BLaER1 treated with 17β-estradiol and CSF1 and Interleukin-3, amounts not matched to agents 10 nM and 100 nM (cell line): ENCODE results near the gene NLE1.
A peak's percentile ranks its signal among the peaks of the same experiment; 100 is the strongest.
"Not testable (repeated sequence)": the region's sequence is repeated elsewhere in the genome, so short reads cannot be mapped to it uniquely, and the experiment has no call there.

ENCODE experiments used
- H3K27ac ChIP-seq, 11 experiments: shearing (Covaris generic); formaldehyde crosslinking; 2 replicates each; pipeline ENCODE4 v1.8.1; 2022
- H3K27me3 ChIP-seq, 11 experiments: shearing (Covaris generic); formaldehyde crosslinking; 2 replicates each; pipeline ENCODE4 v1.8.1; 2022
- H3K36me3 ChIP-seq, 11 experiments: shearing (Covaris generic); formaldehyde crosslinking; 2 replicates each; pipeline ENCODE4 v1.8.1; 2022
- H3K4me1 ChIP-seq, 10 experiments: shearing (Covaris generic); formaldehyde crosslinking; 2 replicates each; pipeline ENCODE4 v1.8.1; 2022
- H3K4me2 ChIP-seq, 11 experiments: shearing (Covaris generic); formaldehyde crosslinking; 2 replicates each; pipeline ENCODE4 v1.8.1; 2022
- H3K4me3 ChIP-seq, 10 experiments: shearing (Covaris generic); formaldehyde crosslinking; 2 replicates each; pipeline ENCODE4 v1.8.1; 2022
- H3K9ac ChIP-seq, 11 experiments: shearing (Covaris generic); formaldehyde crosslinking; 2 replicates each; pipeline ENCODE4 v1.8.1; 2022
- H3K9me3 ChIP-seq, 11 experiments: shearing (Covaris generic); formaldehyde crosslinking; replicated peaks in 1 of 11; 2 replicates each; pipeline ENCODE4 v1.8.1; 2022
- H4K20me1 ChIP-seq, 11 experiments: shearing (Covaris generic); formaldehyde crosslinking; 2 replicates each; pipeline ENCODE4 v1.8.1; 2022
- Cebpa-rat ChIP-seq, 11 experiments: shearing (Covaris generic); IDR thresholded peaks; 2 replicates each; pipeline ENCODE4 v1.8.1; 2022

NLE1 gene

GRCh38 chr17:35176897-35177296 lies 34.8 kb upstream of the NLE1 start:
- H3K4me1 ChIP-seq = peaks cover 0 to 6% (median 0%) of the 10 kb centered on the region in 10 experiments; a peak in 3 of 20 replicates
- TF ChIP-seq Cebpa-rat (IDR thresholded peaks at IDR 0.05) = no peak
- H3K27ac ChIP-seq = no peak overlapping the region
- H3K4me3 ChIP-seq = no peak overlapping the region
- H3K36me3 ChIP-seq = no peaks in the 10 kb centered on the region
- no peak overlapping the region for H3K4me2 ChIP-seq
- no peaks in the 10 kb centered on the region for H3K27me3 ChIP-seq
- H3K9me3 ChIP-seq = no peaks in the 10 kb centered on the region
- H4K20me1 ChIP-seq = no peaks in the 10 kb centered on the region
- no peak overlapping the region for H3K9ac ChIP-seq

DNA sequence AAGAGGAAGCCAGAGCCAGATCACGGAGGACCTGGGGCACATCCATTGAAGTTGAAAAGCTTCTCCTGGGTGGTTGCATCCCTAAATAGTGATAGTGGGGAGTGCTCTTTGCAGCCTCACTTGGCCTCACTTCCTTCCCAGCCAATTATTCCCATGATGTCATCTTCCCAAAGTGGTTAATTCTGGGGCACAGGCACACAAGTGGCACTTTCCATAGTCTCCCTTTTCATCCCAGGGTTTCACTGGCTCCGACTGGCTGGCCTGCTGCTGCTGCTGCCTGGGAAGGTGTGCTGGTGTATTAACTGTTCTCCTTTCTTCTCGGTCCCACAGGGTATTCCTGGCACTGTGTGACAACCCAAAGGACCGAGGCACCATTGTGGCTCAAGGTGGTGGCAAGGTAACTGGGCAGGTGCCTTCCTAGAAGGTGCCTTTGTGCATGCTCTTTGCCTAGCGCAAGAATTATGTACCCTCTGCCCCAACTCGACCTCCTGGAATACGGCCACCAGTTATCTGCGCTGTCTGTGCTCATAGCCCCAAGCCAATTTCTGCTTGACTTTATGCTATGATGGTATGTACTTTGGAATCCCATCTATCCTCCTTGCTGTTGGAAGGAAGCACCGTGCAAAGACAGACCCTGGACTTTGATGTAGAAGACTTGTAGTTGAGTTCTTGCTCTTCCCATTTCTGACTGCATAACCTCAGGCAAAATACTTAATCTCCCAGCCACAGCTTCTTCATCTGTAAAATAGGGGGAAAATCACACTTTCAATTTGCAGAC lies 33.7 kb upstream of the NLE1 start:
- H3K36me3 ChIP-seq = no peaks in the 10 kb centered on the region
- H4K20me1 ChIP-seq = no peaks in the 10 kb centered on the region
- H3K4me1 ChIP-seq = peaks cover 0 to 10% (median 0%) of the 10 kb centered on the region in 10 experiments; a peak in 3 of 20 replicates
- no peak overlapping the region for H3K9ac ChIP-seq
- no peak overlapping the region for H3K27ac ChIP-seq
- H3K4me3 ChIP-seq = no peak overlapping the region
- no peaks in the 10 kb centered on the region for H3K27me3 ChIP-seq
- no peaks in the 10 kb centered on the region for H3K9me3 ChIP-seq
- no peak overlapping the region for H3K4me2 ChIP-seq
- TF ChIP-seq Cebpa-rat (IDR thresholded peaks at IDR 0.05) = no peak

- TF ChIP-seq Cebpa-rat (IDR thresholded peaks at IDR 0.05) = no peak
- Histone ChIP-seq H3K4me1 (peaks cover 0 to 10% (median 0%) of the 10 kb centered on the region in 10 experiments; a peak in 3 of 20 replicates), H3K9ac (no peak overlapping the region), H3K4me3 (no peak overlapping the region), H4K20me1 (no peaks in the 10 kb centered on the region), H3K9me3 (no peaks in the 10 kb centered on the region), H3K4me2 (no peak overlapping the region), H3K27me3 (no peaks in the 10 kb centered on the region), H3K27ac (no peak overlapping the region), H3K36me3 (no peaks in the 10 kb centered on the region)
These were observed 32.8 kb upstream of the NLE1 start for GRCh38 chr17:35174835-35175334.

DNA sequence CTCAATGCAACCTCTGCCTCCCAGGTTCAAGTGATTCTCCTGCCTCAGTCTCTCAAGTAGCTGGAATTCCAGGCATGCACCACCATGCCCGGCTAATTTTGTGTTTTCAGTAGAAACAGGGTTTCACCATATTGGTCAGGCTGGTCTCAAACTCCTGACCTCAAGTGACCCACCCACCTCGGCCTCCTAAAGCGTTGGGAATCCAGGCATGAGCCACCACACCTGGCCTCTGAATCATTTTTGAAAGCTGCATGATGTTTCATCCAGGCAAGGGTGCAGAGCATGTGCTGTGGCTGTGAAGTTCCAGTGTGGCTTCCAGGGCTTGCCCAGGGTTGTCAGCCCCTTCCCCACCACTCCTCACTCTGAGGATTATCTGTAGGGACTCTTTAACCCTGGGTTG lies 30.2 kb upstream of the NLE1 start:
- not testable (repeated sequence) for H3K9me3 ChIP-seq, H3K27me3 ChIP-seq, H3K4me2 ChIP-seq

DNA sequence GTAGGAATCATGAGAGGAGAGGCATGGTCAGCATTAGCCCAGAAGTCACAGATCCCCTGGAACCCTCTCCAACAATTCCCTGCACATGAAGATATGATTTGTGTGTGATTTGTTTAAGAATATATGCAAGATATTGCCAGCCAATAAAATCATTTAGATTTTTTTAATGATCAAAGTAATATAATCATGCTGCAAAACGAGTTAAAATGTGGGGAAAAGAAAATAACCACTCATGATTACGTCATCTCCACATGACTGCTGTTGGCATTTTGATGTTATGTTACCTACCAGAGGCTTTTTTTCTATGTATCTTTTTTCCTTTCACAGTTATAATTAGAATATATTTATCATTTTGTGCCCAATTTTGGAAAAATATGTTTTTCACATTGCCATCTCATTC lies 29.7 kb upstream of the NLE1 start:
- Histone ChIP-seq H3K4me3 (no peak overlapping the region), H3K27ac (no peak overlapping the region), H3K9ac (no peak overlapping the region), H4K20me1 (no peaks in the 10 kb centered on the region), H3K4me1 (peaks cover 0 to 10% (median 0%) of the 10 kb centered on the region in 10 experiments; a peak in 3 of 20 replicates), H3K4me2 (peak overlapping the region in 2 of 11 experiments; percentile 6 to 9; a peak in 1 of 22 replicates), H3K27me3 (no peaks in the 10 kb centered on the region), H3K9me3 (no peaks in the 10 kb centered on the region), H3K36me3 (no peaks in the 10 kb centered on the region)
- TF ChIP-seq Cebpa-rat (IDR thresholded peaks at IDR 0.05) = no peak

More for the DNA sequence above, 30.2 kb upstream of the NLE1 start:
- not testable (repeated sequence) for H3K27ac ChIP-seq, H3K4me3 ChIP-seq, H3K4me1 ChIP-seq, H3K9ac ChIP-seq, H4K20me1 ChIP-seq, H3K36me3 ChIP-seq

DNA sequence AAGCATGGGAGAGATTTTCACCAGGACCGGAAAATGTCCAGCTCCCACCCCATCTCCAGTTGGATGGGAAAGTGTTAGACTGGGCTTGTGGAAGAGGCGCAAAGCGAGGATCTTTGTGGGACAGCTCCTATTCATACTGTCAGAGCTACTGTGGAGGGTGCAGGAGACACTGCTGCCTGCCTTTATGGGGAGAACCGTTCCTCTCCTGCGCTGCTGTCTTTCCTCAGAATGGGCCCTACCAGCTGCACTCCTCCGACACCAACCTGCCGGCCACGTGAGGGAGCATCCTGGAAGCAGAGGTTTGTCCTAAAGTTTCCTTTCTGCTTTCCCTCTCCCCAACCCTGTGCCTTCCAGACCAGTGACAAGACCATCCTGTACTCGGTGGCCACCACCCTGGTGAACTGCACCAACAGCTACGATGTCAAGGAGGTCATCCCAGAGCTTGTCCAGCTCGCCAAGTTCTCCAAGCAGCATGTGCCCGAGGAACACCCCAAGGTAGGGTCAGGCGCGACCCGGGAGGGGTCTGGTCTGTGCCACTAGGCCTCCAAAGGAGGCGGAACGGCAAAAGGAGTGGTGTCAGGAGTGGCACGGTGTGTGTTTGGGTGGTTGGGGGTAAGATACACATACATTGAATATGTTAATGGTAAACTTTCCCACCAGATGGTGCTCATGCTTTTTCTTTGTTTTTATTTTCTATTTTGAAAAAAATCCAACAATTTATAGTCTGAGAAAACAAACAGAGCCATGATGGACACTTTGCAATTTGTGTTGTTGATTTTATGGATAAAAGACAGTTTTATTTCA lies 29.1 kb upstream of the NLE1 start:
- H3K9me3 ChIP-seq = no peaks in the 10 kb centered on the region
- no peaks in the 10 kb centered on the region for H4K20me1 ChIP-seq
- no peak overlapping the region for H3K9ac ChIP-seq
- peaks cover 0 to 10% (median 0%) of the 10 kb centered on the region in 10 experiments; a peak in 3 of 20 replicates for H3K4me1 ChIP-seq
- no peak for TF ChIP-seq Cebpa-rat (IDR thresholded peaks at IDR 0.05)
- H3K27me3 ChIP-seq = no peaks in the 10 kb centered on the region
- no peak overlapping the region for H3K27ac ChIP-seq
- peak overlapping the region in 2 of 11 experiments; percentile 6 to 9; a peak in 1 of 22 replicates for H3K4me2 ChIP-seq
- no peaks in the 10 kb centered on the region for H3K36me3 ChIP-seq
- no peak overlapping the region for H3K4me3 ChIP-seq

- no peak overlapping the region for H3K9ac ChIP-seq
These were observed 27.8 kb upstream of the NLE1 start for GRCh38 chr17:35169835-35170363.

GRCh38 chr17:35167666-35168065 lies 25.6 kb upstream of the NLE1 start:
- Histone ChIP-seq H3K4me1 (peaks cover 0 to 10% (median 0%) of the 10 kb centered on the region in 10 experiments; a peak in 3 of 20 replicates), H3K36me3 (no peaks in the 10 kb centered on the region), H3K27me3 (no peaks in the 10 kb centered on the region), H3K9me3 (no peaks in the 10 kb centered on the region), H4K20me1 (no peaks in the 10 kb centered on the region), H3K9ac (no peak overlapping the region), H3K4me2 (no peak overlapping the region), H3K4me3 (no peak overlapping the region), H3K27ac (no peak overlapping the region)
- no peak for TF ChIP-seq Cebpa-rat (IDR thresholded peaks at IDR 0.05)

More at GRCh38 chr17:35169835-35170363, 27.8 kb upstream of the NLE1 start:
- TF ChIP-seq Cebpa-rat (IDR thresholded peaks at IDR 0.05) = no peak
- Histone ChIP-seq H3K27ac (no peak overlapping the region), H4K20me1 (no peaks in the 10 kb centered on the region), H3K36me3 (no peaks in the 10 kb centered on the region), H3K27me3 (no peaks in the 10 kb centered on the region), H3K4me1 (peaks cover 0 to 10% (median 0%) of the 10 kb centered on the region in 10 experiments; a peak in 3 of 20 replicates), H3K9me3 (no peaks in the 10 kb centered on the region), H3K4me2 (no peak overlapping the region), H3K4me3 (no peak overlapping the region)

- TF ChIP-seq Cebpa-rat (IDR thresholded peaks at IDR 0.05) = no peak
- H3K4me3 ChIP-seq = no peak overlapping the region
- H3K9ac ChIP-seq = no peak overlapping the region
- no peaks in the 10 kb centered on the region for H3K36me3 ChIP-seq
- no peaks in the 10 kb centered on the region for H3K27me3 ChIP-seq
- H4K20me1 ChIP-seq = no peaks in the 10 kb centered on the region
- no peak overlapping the region for H3K4me2 ChIP-seq
- H3K4me1 ChIP-seq = peaks cover 0 to 6% (median 0%) of the 10 kb centered on the region in 10 experiments; a peak in 3 of 20 replicates
- no peak overlapping the region for H3K27ac ChIP-seq
- no peaks in the 10 kb centered on the region for H3K9me3 ChIP-seq
These were observed 24.9 kb upstream of the NLE1 start for GRCh38 chr17:35167046-35167445.
